ENCODE data around the gene MAP3K2. TPM values are rescaled to one million over a fixed set of nuclear protein-coding genes. Genes with fewer than 3 reads are reported as not detected.

MAP3K2 gene
- total and polyA plus RNA-seq, 2 of the 8 experiments (the other 6 are each of a cell fraction or from before 2014, with no cell fraction given) = 2.0 to 23.2 TPM

DNA sequence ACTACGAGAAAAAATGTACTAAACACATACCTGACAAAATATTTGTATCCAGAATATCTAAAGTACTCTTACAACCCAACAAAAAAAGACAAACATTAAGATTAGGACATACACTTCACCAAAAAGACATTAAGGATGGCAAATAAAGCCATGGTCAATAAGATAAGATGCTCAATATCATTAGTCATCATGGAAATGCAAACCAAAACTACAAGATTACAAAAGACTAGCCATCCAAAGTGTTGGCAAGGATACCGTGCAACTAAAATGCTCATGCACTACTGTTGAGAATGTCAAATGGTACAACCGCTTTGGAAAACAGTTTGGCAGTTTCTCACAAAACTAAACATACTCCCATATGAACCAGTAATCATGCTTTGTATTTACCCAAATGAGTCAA, 29.7 kb downstream of the MAP3K2 start:
- 96% methylated on average over 3 of the region's 3 CpGs; no CpG with 5 or more reads in 1 of the 2 experiments for WGBS, 2 experiments (ENCODE audit: extremely low coverage in 1 of 2, insufficient coverage in 1 of 2, insufficient read length in 1 of 2, insufficient replicate concordance in 2 of 2, low coverage in 1 of 2, low lambda C conversion rate in 2 of 2, missing lambda C conversion rate in 1 of 2)
- FAIRE-seq = no peak
- no peaks in the 10 kb centered on the region; a peak in 1 of 8 replicates for H3K36me3 ChIP-seq (ENCODE audit: control insufficient read depth in 2 of 4, insufficient read depth in 4 of 4, low read length in 3 of 4)
- no peak for DNase-seq (ENCODE audit: low read depth in 1 of 2, low spot score in 2 of 2)
- peaks cover 0 to 61% of the 10 kb centered on the region in 2 experiments; a peak in 3 of 4 replicates for H3K79me2 ChIP-seq (ENCODE audit: control insufficient read depth in 1 of 2, insufficient read depth in 2 of 2, low read length in 2 of 2)
- H3K79me1 ChIP-seq (ENCODE audit: low read depth, low read length) = 0 out of 2 replicates have a peak, but pooled peaks cover 2% of the 10 kb centered on the region
- no peaks in the 10 kb centered on the region for H3K27me3 ChIP-seq (replicated peaks in 1 of 4; ENCODE audit: control insufficient read depth in 3 of 4, extremely low read depth in 1 of 4, insufficient read depth in 3 of 4, low read length in 3 of 4)
- no peak overlapping the region for H2AFZ ChIP-seq (ENCODE audit: low read length)
- no peaks in the 10 kb centered on the region for H3K23me2 ChIP-seq (ENCODE audit: low read depth, low read length)
- H3K4me3 ChIP-seq (ENCODE audit: extremely low read depth in 1 of 4, insufficient read depth in 2 of 4, low read depth in 3 of 4, low read length in 4 of 4) = no peak overlapping the region
- no peak overlapping the region for H3K56ac ChIP-seq (replicated peaks; ENCODE audit: insufficient read length, low read depth, low read length)
- no peak overlapping the region for H3K4me2 ChIP-seq (ENCODE audit: insufficient read depth in 1 of 2, low read depth in 2 of 2, low read length in 2 of 2)
- CTCF ChIA-PET (ENCODE audit: partially characterized antibody) = interaction anchor here (0.6 to 1.3 kb wide), 3 partner anchors 79 to 208 kb away, joined by 3 to 7 read pairs (median 3); no protein-coding TSS in a partner anchor
- TF ChIP-seq ASH2L (IDR thresholded peaks at IDR 0.05; ENCODE audit: low read length) = no peak
- no peak for TF ChIP-seq JUND (IDR thresholded peaks at IDR 0.05; ENCODE audit: low read length)
- no peak for TF ChIP-seq EZH2 (IDR thresholded peaks at IDR 0.05; ENCODE audit: low read depth, low read length, severe bottlenecking)
- no peak for TF ChIP-seq SP4 (IDR thresholded peaks at IDR 0.05; ENCODE audit: low read length)
- no peak for TF ChIP-seq BACH1 (IDR thresholded peaks at IDR 0.05; ENCODE audit: low read length)
- no peak for TF ChIP-seq SIX5 (IDR thresholded peaks at IDR 0.05; ENCODE audit: low read depth, low read length)
- no peak for TF ChIP-seq CEBPB (IDR thresholded peaks at IDR 0.05; ENCODE audit: low read depth, low read length)
- no peak for TF ChIP-seq CHD1 (IDR thresholded peaks at IDR 0.05; ENCODE audit: low read depth, low read length)
- no peak for TF ChIP-seq CBX8 (IDR thresholded peaks at IDR 0.05; ENCODE audit: borderline replicate concordance, low read depth, low read length)
- no peak for TF ChIP-seq SRF (IDR thresholded peaks at IDR 0.05; ENCODE audit: low read depth, low read length)
- no peak for TF ChIP-seq POLR2A (IDR thresholded peaks at IDR 0.05; ENCODE audit: control extremely low read depth in 1 of 2, low read depth in 2 of 2, low read length in 2 of 2)
- no peak for TF ChIP-seq RXRA (IDR thresholded peaks at IDR 0.05; ENCODE audit: insufficient read depth, low read depth, low read length)
- no peak for TF ChIP-seq RNF2 (IDR thresholded peaks at IDR 0.05; ENCODE audit: borderline replicate concordance, low read depth, low read length, missing control alignments, poor library complexity, severe bottlenecking)
- peaks cover 0 to 3% of the 10 kb centered on the region in 2 experiments; a peak in 1 of 4 replicates for H3K9me3 ChIP-seq (ENCODE audit: insufficient read depth in 2 of 2, low read depth in 1 of 2, low read length in 1 of 2)
- no peak overlapping the region for H3K4ac ChIP-seq (replicated peaks; ENCODE audit: insufficient read length, low read depth, low read length)
- no peak overlapping the region for H3K23ac ChIP-seq (ENCODE audit: insufficient read length)
- no peak overlapping the region for H3K18ac ChIP-seq (ENCODE audit: extremely low read depth, low read length)
- H2BK120ac ChIP-seq (replicated peaks; ENCODE audit: low read depth, low read length) = no peak overlapping the region
- H3K27ac ChIP-seq (ENCODE audit: low read depth, low read length) = no peak overlapping the region
- H3K4me1 ChIP-seq (replicated peaks in 1 of 4; ENCODE audit: control insufficient read depth in 3 of 4, insufficient read depth in 4 of 4, low read length in 3 of 4) = peaks cover 0 to 8% (median 0%) of the 10 kb centered on the region in 4 experiments; a peak in 2 of 7 replicates
- no peak overlapping the region for H2AK5ac ChIP-seq (ENCODE audit: low read depth, low read length)
- POLR2A ChIA-PET (ENCODE audit: partially characterized antibody) = no interaction called here
- no peak overlapping the region for H2BK5ac ChIP-seq (ENCODE audit: low read depth, low read length)
- no peak overlapping the region for H3K14ac ChIP-seq (ENCODE audit: insufficient read length)
- no peak overlapping the region for H2BK15ac ChIP-seq (ENCODE audit: low read length)
- H4K8ac ChIP-seq (ENCODE audit: extremely low read depth, insufficient read depth, low read length) = no peak overlapping the region
- H2BK20ac ChIP-seq (ENCODE audit: low read length) = no peak overlapping the region
- H2BK12ac ChIP-seq (ENCODE audit: low read depth, low read length) = no peak overlapping the region
- no peak overlapping the region for H4K91ac ChIP-seq (replicated peaks; ENCODE audit: insufficient read length, low read length)
- H4K20me1 ChIP-seq (replicated peaks in 1 of 2; ENCODE audit: control insufficient read depth in 1 of 2, insufficient read depth in 2 of 2, low read length in 2 of 2) = peaks cover 0 to 1% of the 10 kb centered on the region in 2 experiments
- no peak overlapping the region for H4K5ac ChIP-seq (ENCODE audit: insufficient read length, low read depth, low read length)
- H3K9ac ChIP-seq (replicated peaks in 1 of 4; ENCODE audit: extremely low read depth in 1 of 4, low read depth in 3 of 4, low read length in 3 of 4) = no peak overlapping the region
